GM19328 (cell line): ENCODE data around the gene TP73.

ENCODE experiments used
- ATAC-seq: cut with Tn5 transposase; IDR thresholded peaks from one replicate; pipeline ENCODE4 v1.9.1; 2021; ENCODE audit warnings: mild to moderate bottlenecking, moderate library complexity; ENCODE audit not compliant: unreplicated experiment

The TP73 gene

GRCh38 chr1:3670823-3671265 lies 18.5 kb downstream of the TP73 start:
- ATAC-seq: no peak

GRCh38 chr1:3671371-3672180 lies 19.3 kb downstream of the TP73 start:
- ATAC-seq: no peak

GRCh38 chr1:3672231-3672970 lies 20.1 kb downstream of the TP73 start:
- ATAC-seq: no peak

- ATAC-seq: no peak
These were observed 20.6 kb downstream of the TP73 start for GRCh38 chr1:3672971-3673361.

- ATAC-seq: no peak
These were observed 21.2 kb downstream of the TP73 start for GRCh38 chr1:3673381-3674099.

GRCh38 chr1:3674100-3675094 lies 22.1 kb downstream of the TP73 start:
- no peak for ATAC-seq

GRCh38 chr1:3675436-3675835 lies 23.1 kb downstream of the TP73 start:
- ATAC-seq: no peak

- ATAC-seq: peak; percentile 62
These were observed 24.5 kb downstream of the TP73 start for GRCh38 chr1:3676581-3677470.

- peak; percentile 0 for ATAC-seq
These were observed 25.2 kb downstream of the TP73 start for GRCh38 chr1:3677484-3677883.

GRCh38 chr1:3678361-3679097 lies 26.2 kb downstream of the TP73 start:
- ATAC-seq: no peak

GRCh38 chr1:3679098-3679555 lies 26.8 kb downstream of the TP73 start:
- no peak for ATAC-seq

GRCh38 chr1:3679799-3680453 lies 27.6 kb downstream of the TP73 start:
- no peak for ATAC-seq

- ATAC-seq: no peak
These were observed 28.3 kb downstream of the TP73 start for GRCh38 chr1:3680488-3681230.

- ATAC-seq: no peak
These were observed 29.0 kb downstream of the TP73 start for GRCh38 chr1:3681231-3681897.

- ATAC-seq: no peak
These were observed 29.8 kb downstream of the TP73 start for GRCh38 chr1:3681898-3682806.

- ATAC-seq: no peak
These were observed 30.9 kb downstream of the TP73 start for GRCh38 chr1:3683197-3683596.
